HCT116 (cell line): Measurements from ENCODE around the gene TAF12. TPM values are rescaled to one million over a fixed set of nuclear protein-coding genes. Genes with fewer than 3 reads are reported as not detected.
A peak's percentile ranks its signal among the peaks of the same experiment; 100 is the strongest.

ENCODE experiments used
- ATAC-seq: fragments of 200-7000 bp; cut with Tn5 transposase; 2 replicates; pipeline ENCODE4 v1.9.1; 2020; ENCODE audit warnings: mild to moderate bottlenecking, moderate library complexity
- BruUV-seq: library from RNA; stranded (reverse); fragments of 400-500 nt; replicated peaks from 2 replicates; lab custom pipeline; 2021; lab: Mats Ljungman, UMichigan
- CTCF ChIA-PET: fragments of 300-600 bp; sonication (Branson Sonifier 250); formaldehyde crosslinking; loops from one replicate; lab custom pipeline; 2021; ENCODE audit warnings: antibody characterized with exemption; lab: Charles Lee
- POLR2A ChIA-PET: fragments of 300-600, 350-600 bp; sonication (Branson Sonifier 250); formaldehyde crosslinking; loops from one replicate; lab custom pipeline; 2021; ENCODE audit warnings: antibody characterized with exemption; lab: Charles Lee
- RAD21 ChIA-PET, 2 experiments: fragments of 300-600 bp; sonication (Branson Sonifier 250); formaldehyde crosslinking; loops; one replicate each; lab custom pipeline; 2023; ENCODE audit warnings: low total read pairs in 2 of 2; ENCODE audit not compliant: uncharacterized antibody in 2 of 2, unreplicated experiment in 2 of 2, low non-redundant PET in 1 of 2; lab: Charles Lee
- DNase-seq: peaks from one replicate; pipeline ENCODE4 v3.0.0-alpha.2; 2010; ENCODE audit warnings: low read depth, low spot score
- H2AFZ ChIP-seq: fragments of 200-600 bp; shearing (Covaris generic), sonication (generic); 2 replicates; pipeline ENCODE4 v1.6.1; 2017; ENCODE audit warnings: low read depth, mixed run types, mixed read lengths, antibody characterized with exemption, low read length; ENCODE audit not compliant: poor library complexity, severe bottlenecking
- H3K27ac ChIP-seq: 2 replicates; pipeline ENCODE4 v1.5.1; 2012; ENCODE audit warnings: low read depth, low read length
- H3K27me3 ChIP-seq: fragments of 200-600 bp; sonication (generic); 2 replicates; pipeline ENCODE4 v1.6.1; 2016; ENCODE audit warnings: mixed run types, low read length, mixed read lengths; ENCODE audit not compliant: insufficient read depth
- H3K36me3 ChIP-seq, 2 experiments: fragments of 200-500 bp in 1 of 2; fragments of 200-600 bp in 1 of 2; sonication (Bioruptor generic) in 1 of 2; sonication (generic) in 1 of 2; 2 replicates each; pipeline versions ENCODE4 v1.5.1 to v1.6.1; 2014 to 2016; ENCODE audit warnings: low read length in 2 of 2, inconsistent platforms in 1 of 2, mixed read lengths in 1 of 2, mixed run types in 1 of 2; ENCODE audit not compliant: insufficient read depth in 2 of 2, control insufficient read depth in 1 of 2
- H3K4me1 ChIP-seq, 2 experiments: fragments of 200-600 bp in 1 of 2; sonication (generic) in 1 of 2; 2 replicates each; pipeline versions ENCODE4 v1.5.1 to v1.6.1; 2012 to 2017; ENCODE audit warnings: low read length in 2 of 2, inconsistent platforms in 1 of 2, mild to moderate bottlenecking in 1 of 2, mixed read lengths in 1 of 2, mixed run types in 1 of 2, moderate library complexity in 1 of 2; ENCODE audit not compliant: insufficient read depth in 2 of 2, control insufficient read depth in 1 of 2
- H3K4me2 ChIP-seq: fragments of 200-600 bp; sonication (generic); 2 replicates; pipeline ENCODE4 v1.6.1; 2017; ENCODE audit warnings: mixed run types, low read length, mixed read lengths
- H3K4me3 ChIP-seq, 2 experiments: fragments of 200-600 bp in 1 of 2; sonication (generic) in 1 of 2; replicated peaks in 1 of 2; 2 replicates each; pipeline ENCODE4 v1.5.1; 2011 to 2016; ENCODE audit warnings: low read length in 2 of 2, control low read depth in 1 of 2, low read depth in 1 of 2, mild to moderate bottlenecking in 1 of 2, mixed read lengths in 1 of 2, mixed run types in 1 of 2
- H3K79me2 ChIP-seq: fragments of 200-600 bp; sonication (generic); 2 replicates; pipeline ENCODE4 v1.6.1; 2017; ENCODE audit warnings: mild to moderate bottlenecking, mixed run types, low read length, moderate library complexity, mixed read lengths; ENCODE audit not compliant: insufficient read depth
- H3K9ac ChIP-seq: fragments of 200-600 bp; sonication (generic); 2 replicates; pipeline ENCODE4 v1.6.1; 2016; ENCODE audit warnings: low read length, mixed read lengths
- H3K9me2 ChIP-seq: fragments of 200-600 bp; sonication (generic), shearing (Covaris generic); 2 replicates; pipeline ENCODE4 v1.6.1; 2017; ENCODE audit warnings: mixed run types, mild to moderate bottlenecking, moderate library complexity; ENCODE audit not compliant: insufficient read depth
- H3K9me3 ChIP-seq, 2 experiments: fragments of 200-500 bp in 1 of 2; fragments of 200-600 bp in 1 of 2; sonication (Bioruptor generic) in 1 of 2; sonication (generic) in 1 of 2; 2 replicates each; pipeline ENCODE4 v1.6.1; 2014 to 2017; ENCODE audit warnings: low read length in 2 of 2, mixed read lengths in 2 of 2, inconsistent platforms in 1 of 2, low read depth in 1 of 2, mild to moderate bottlenecking in 1 of 2, mixed run types in 1 of 2, moderate library complexity in 1 of 2; ENCODE audit not compliant: control insufficient read depth in 1 of 2, insufficient read depth in 1 of 2
- H4K20me1 ChIP-seq: fragments of 200-600 bp; sonication (generic), shearing (Covaris generic); 2 replicates; pipeline ENCODE4 v1.6.1; 2017; ENCODE audit warnings: mixed run types, mild to moderate bottlenecking, moderate library complexity; ENCODE audit not compliant: insufficient read depth
- EGR1 ChIP-seq: IDR thresholded peaks from 2 replicates; pipeline ENCODE4 v1.6.1; 2012; ENCODE audit warnings: low read depth
- FOSL1 ChIP-seq: IDR thresholded peaks from 2 replicates; pipeline ENCODE4 v1.6.1; 2012; ENCODE audit warnings: low read depth
- POLR2A ChIP-seq: IDR thresholded peaks from 2 replicates; pipeline ENCODE4 v1.7.0; 2011; ENCODE audit warnings: borderline replicate concordance; ENCODE audit not compliant: insufficient read depth, insufficient read length; ENCODE audit errors: extremely low read depth
- POLR2AphosphoS5 ChIP-seq: IDR thresholded peaks from 2 replicates; pipeline ENCODE4 v1.6.1; 2011; ENCODE audit warnings: mild to moderate bottlenecking, low read depth, low read length, moderate library complexity
- TCF7L2 ChIP-seq: IDR thresholded peaks from 2 replicates; pipeline ENCODE4 v1.7.0; 2011; ENCODE audit warnings: borderline replicate concordance, inconsistent platforms; ENCODE audit not compliant: insufficient read depth, insufficient read length; ENCODE audit errors: extremely low read depth
- YY1 ChIP-seq: IDR thresholded peaks from 2 replicates; pipeline ENCODE4 v1.6.1; 2011; ENCODE audit warnings: low read length, low read depth, moderate library complexity, mild to moderate bottlenecking; ENCODE audit not compliant: insufficient replicate concordance; ENCODE audit errors: extremely low read depth
- ZBTB33 ChIP-seq: IDR thresholded peaks from 2 replicates; pipeline ENCODE4 v1.6.1; 2011; ENCODE audit warnings: mild to moderate bottlenecking, low read length, moderate library complexity; ENCODE audit not compliant: insufficient replicate concordance; ENCODE audit errors: extremely low read depth
- ZNF274 ChIP-seq: fragments of 200-500 bp; sonication (Bioruptor generic); IDR thresholded peaks from 2 replicates; pipeline ENCODE4 v1.6.1; 2014; ENCODE audit warnings: mild to moderate bottlenecking, low read depth, low read length, inconsistent platforms
- intact Hi-C: fragments of 100-400 bp; cut with micrococcal nuclease; formaldehyde crosslinking; loops from 2 replicates; pipeline ENCODE4 v1.10.0; 2022
- total RNA-seq: library from RNA; stranded (reverse); gene quantifications from one replicate; pipeline ENCODE4 v1.2.1, GENCODE V29; 2021; ENCODE audit not compliant: unreplicated experiment
- TF ChIP-seq, protein P1 (sequence below): IDR thresholded peaks from 2 replicates; pipeline ENCODE4 v1.6.1; 2012

The TAF12 gene
- total RNA-seq, 1 experiment from 2014 or later: 39.0 TPM

GRCh38 chr1:28648474-28649198 lies 5.8 kb upstream of the TAF12 start, which contains the start of gene RNU11:
TSS of gene RNU11 (plus strand) at chr1:28648600.
- H3K9ac ChIP-seq: peak within 1 kb of the TSS; percentile 62
- no peaks in the 10 kb centered on the region for H3K9me2 ChIP-seq
- peak within 1 kb of the TSS; percentile 75 for H3K4me2 ChIP-seq
- H3K79me2 ChIP-seq: no peaks in the 10 kb centered on the region; the same call in 1 of the 2 replicates
- peak within 1 kb of the TSS; percentile 86 for H3K27ac ChIP-seq
- DNase-seq (peak; percentile 98), ATAC-seq (peak; percentile 74)
- H3K27me3 ChIP-seq: no peaks in the 10 kb centered on the region
- no peaks in the 10 kb centered on the region for H3K9me3 ChIP-seq
- CTCF ChIA-PET: interaction anchor here (1.1 to 1.5 kb wide), 2 partner anchors 88 to 229 kb away, joined by 3 to 7 read pairs; partner anchors contain the start of gene YTHDF2
- peaks cover 18 to 36% of the 10 kb centered on the region in 2 experiments for H3K4me1 ChIP-seq
- no peak within 1 kb of the TSS for H2AFZ ChIP-seq
- no peak for TF ChIP-seq ZNF274
- peak; percentile 84 for TF ChIP-seq YY1
- TF ChIP-seq, protein P1, sequence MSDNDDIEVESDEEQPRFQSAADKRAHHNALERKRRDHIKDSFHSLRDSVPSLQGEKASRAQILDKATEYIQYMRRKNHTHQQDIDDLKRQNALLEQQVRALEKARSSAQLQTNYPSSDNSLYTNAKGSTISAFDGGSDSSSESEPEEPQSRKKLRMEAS: no peak
- TF ChIP-seq POLR2A: peak; percentile 100
- TF ChIP-seq ZBTB33: peak; percentile 94
- TF ChIP-seq EGR1: no peak
- TF ChIP-seq POLR2AphosphoS5: peak; percentile 100
- no peak for TF ChIP-seq FOSL1
- peak; percentile 26 for TF ChIP-seq TCF7L2
- H3K4me3 ChIP-seq: peak within 1 kb of the TSS; percentile 31 to 51
- H4K20me1 ChIP-seq: no peaks in the 10 kb centered on the region
- TSS peak; percentile 98 for BruUV-seq
- RAD21 ChIA-PET: interaction anchor here in 1 of 2 experiments (1.6 kb wide), 1 partner anchor 229 kb away, joined by 4 read pairs; no protein-coding TSS in a partner anchor
- H3K36me3 ChIP-seq: no peaks in the 10 kb centered on the region
- intact Hi-C loops: loop anchor here (1.0 to 2.0 kb wide), 2 partner anchors 20 to 88 kb away; partner anchors contain the start of genes GMEB1 and YTHDF2
- POLR2A ChIA-PET: interaction anchor here (0.6 to 4.1 kb wide), 49 partner anchors 8 to 673 kb away, joined by 3 to 53 read pairs (median 4); partner anchors contain the start of genes EPB41, GMEB1, RCC1 and YTHDF2
